ENCODE measurements around the gene OBI1.

OBI1 gene

DNA sequence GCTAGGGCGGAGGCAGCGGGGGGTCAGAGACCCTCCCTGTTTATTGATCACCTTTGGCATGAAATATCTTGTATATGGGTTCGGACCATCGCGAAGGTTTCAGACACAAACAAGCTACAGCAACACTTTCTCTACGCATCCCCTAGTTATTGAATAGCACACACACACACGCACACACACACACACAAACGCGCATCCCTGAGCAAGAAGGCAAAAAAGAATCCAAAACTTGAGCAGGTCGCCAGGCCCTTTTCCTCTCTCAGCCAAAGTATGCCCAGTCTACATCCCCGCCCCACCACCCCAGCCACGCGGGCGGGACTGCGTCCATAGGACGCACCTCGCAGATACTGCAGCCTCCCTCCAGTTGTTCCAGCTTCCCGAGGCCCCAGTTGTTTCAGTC lies 71.6 kb downstream of the OBI1 start:
- Mint-ChIP-seq H3K4me1 (peaks cover 12% of the 10 kb centered on the region), H3K27me3 (peaks cover 66% of the 10 kb centered on the region), H3K27ac (no peak overlapping the region), H3K9me3 (peaks cover 40% of the 10 kb centered on the region), H3K4me3 (no peak overlapping the region), H3K36me3 (peaks cover 5% of the 10 kb centered on the region)

DNA sequence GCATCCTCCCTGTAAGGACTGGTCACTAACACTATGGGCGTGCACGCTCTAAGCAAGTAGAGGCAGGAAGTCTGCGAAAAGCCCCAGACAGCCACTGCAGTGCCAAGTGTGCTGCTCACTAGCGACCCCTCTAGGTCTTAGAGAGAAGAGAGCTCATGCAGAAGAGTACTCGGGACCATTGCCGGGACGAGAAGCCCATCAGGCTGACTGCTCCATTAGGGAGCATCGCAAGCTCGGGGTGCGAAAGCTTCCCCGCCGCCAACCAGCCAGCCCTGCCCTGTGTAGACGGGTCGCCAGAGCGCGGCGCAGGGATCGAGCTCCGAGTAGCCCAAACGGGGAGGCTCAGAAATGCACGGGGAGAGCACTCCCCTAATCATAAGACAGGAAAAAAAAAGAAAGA lies 72.2 kb downstream of the OBI1 start:
- peaks cover 12% of the 10 kb centered on the region for H3K4me1 Mint-ChIP-seq
- peaks cover 34% of the 10 kb centered on the region for H3K9me3 Mint-ChIP-seq
- H3K27me3 Mint-ChIP-seq = peaks cover 66% of the 10 kb centered on the region
- H3K36me3 Mint-ChIP-seq = peaks cover 5% of the 10 kb centered on the region
- H3K4me3 Mint-ChIP-seq = no peak overlapping the region
- no peak overlapping the region for H3K27ac Mint-ChIP-seq

DNA sequence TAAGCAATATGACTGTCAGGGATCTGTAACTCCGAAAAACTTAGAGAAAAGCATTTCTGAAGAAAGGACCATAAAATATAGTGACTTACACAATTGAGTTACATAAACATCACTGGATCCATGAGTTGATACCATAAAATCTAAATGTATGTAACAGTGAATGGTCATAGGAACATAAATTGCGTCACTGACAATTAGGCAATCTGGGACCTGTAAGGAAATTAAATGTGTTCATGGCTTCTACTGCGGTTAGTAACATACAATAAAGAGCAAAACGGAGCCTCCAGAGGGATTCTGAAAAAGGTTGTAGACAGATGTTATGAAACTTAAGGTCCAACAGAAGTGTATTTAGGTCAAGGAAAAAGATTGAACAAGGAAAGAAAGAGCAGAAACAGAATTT lies 82.7 kb downstream of the OBI1 start:
- no peaks in the 10 kb centered on the region for H3K4me1 Mint-ChIP-seq
- H3K27me3 Mint-ChIP-seq = peaks cover 21% of the 10 kb centered on the region
- no peaks in the 10 kb centered on the region for H3K9me3 Mint-ChIP-seq
- H3K4me3 Mint-ChIP-seq = no peak overlapping the region
- H3K36me3 Mint-ChIP-seq = no peaks in the 10 kb centered on the region
- no peak overlapping the region for H3K27ac Mint-ChIP-seq

DNA sequence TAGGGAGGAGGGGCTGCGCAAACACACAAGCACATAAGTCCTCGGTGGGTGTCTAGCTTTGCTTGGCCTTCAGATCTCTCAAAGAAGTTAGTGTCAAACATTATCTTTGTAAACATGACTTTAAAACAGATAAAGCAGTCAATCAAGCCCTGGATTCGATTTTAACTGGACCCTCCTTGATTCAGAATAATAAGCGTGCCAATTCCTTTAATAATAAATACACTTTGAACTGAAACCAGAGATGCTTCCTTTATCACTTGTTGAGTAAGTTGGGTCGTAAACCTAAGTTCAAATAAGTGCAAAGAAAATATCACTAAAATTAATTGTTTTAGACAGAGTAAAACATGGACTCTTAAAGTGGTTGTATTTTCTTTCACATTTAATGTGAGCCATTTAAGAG lies 86.5 kb downstream of the OBI1 start:
- Mint-ChIP-seq H3K36me3 (no peaks in the 10 kb centered on the region), H3K4me1 (no peaks in the 10 kb centered on the region), H3K27me3 (peaks cover 8% of the 10 kb centered on the region), H3K9me3 (no peaks in the 10 kb centered on the region), H3K27ac (no peak overlapping the region), H3K4me3 (no peak overlapping the region)

DNA sequence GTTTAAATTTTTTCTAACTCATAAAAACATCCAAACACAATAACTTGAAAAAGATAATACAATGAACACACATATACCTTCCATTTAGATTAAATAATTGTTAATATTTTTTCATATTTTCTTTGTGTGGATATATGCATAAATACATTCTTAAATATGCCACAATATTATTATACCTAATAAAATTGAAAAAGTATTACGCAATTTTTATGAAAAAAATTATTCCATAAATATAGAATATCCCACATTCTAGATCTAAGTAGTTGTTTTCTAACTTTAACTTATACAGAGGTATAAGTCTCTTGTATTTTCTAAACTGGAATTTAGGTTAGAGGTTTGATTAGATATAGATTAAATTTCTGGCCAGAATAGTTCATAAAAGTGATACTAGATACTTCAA lies 89.9 kb downstream of the OBI1 start:
- no peaks in the 10 kb centered on the region for H3K36me3 Mint-ChIP-seq
- H3K4me3 Mint-ChIP-seq = no peak overlapping the region
- no peak overlapping the region for H3K27ac Mint-ChIP-seq
- H3K9me3 Mint-ChIP-seq = no peaks in the 10 kb centered on the region
- H3K27me3 Mint-ChIP-seq = peaks cover 5% of the 10 kb centered on the region
- no peaks in the 10 kb centered on the region for H3K4me1 Mint-ChIP-seq

DNA sequence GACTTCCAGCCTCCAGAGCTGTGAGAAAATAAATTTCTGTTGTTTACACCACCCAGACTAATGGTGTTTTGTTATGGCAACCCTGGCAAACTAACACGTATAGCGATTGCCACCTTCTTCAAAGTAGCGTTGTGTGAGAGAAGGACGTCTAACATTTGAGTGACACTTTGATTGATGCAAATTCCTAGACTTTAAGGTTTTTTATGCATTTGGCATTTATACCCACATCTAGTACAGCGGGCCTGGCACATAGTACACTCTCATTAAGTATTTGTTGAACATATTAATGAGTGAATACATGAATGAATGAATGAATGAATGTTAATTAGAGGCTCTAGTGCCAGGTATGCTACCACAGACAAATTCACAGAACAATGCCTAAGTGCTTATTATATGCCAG lies 92.3 kb downstream of the OBI1 start:
- Mint-ChIP-seq H3K27me3 (peaks cover 10% of the 10 kb centered on the region), H3K27ac (no peak overlapping the region), H3K4me3 (no peak overlapping the region), H3K4me1 (no peaks in the 10 kb centered on the region), H3K9me3 (no peaks in the 10 kb centered on the region), H3K36me3 (no peaks in the 10 kb centered on the region)

All from activated naive CD4-positive, alpha-beta T cell treated with anti-CD3 and anti-CD28 coated beads, Interleukin-2, amount 50 U/mL, for 24 hours (primary cell).